Measurements from ENCODE around the gene LRRC74A. TPM values are rescaled to one million over a fixed set of nuclear protein-coding genes. Genes with fewer than 3 reads are reported as not detected.

Gene LRRC74A
- total and polyA plus RNA-seq, 10 of the 15 experiments (the other 5 are each of a cell fraction or from before 2014, with no cell fraction given), result not detected

DNA sequence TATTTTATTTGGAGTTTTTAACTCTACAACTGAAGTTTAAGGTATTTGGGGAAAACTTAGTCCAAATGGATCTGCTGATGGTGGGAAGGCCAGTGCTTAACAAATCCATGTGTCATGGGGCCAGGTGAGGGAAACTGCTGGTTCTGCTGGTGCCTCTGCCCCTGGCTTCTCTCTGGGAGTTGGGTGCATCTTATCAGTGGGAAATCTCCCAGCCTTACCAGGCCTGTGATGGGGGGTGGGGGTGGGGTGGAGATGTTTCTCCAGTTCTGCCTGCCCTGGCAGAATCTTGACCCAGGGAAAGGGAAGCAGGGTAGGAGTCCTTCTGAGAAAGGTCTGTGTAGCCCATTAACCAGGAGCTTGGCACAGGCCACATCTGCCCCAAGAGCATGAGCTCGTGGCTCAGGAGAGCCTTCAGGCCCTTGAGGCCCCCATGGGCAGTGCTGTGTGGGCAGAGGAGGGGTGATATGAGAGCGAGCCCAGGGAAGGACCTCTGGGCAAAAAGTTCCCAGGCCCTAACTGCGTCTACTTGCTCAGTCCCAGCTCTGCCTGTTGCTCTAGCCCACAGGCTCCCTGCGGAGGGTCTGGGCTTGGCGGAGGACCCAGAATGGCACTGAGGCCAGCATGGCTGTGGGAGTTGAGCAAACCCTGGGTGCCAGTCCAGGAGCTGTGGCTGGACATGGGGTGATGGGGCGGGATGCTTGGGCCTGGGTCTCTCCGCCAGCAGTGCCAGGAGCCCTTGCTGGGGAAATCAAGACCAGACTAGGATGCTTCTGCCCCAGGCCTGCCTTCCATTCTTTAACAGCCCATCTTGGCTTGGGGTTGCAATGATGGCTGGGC, 46.8 kb upstream of the LRRC74A start (continued):
- TF ChIP-seq, protein P1, sequence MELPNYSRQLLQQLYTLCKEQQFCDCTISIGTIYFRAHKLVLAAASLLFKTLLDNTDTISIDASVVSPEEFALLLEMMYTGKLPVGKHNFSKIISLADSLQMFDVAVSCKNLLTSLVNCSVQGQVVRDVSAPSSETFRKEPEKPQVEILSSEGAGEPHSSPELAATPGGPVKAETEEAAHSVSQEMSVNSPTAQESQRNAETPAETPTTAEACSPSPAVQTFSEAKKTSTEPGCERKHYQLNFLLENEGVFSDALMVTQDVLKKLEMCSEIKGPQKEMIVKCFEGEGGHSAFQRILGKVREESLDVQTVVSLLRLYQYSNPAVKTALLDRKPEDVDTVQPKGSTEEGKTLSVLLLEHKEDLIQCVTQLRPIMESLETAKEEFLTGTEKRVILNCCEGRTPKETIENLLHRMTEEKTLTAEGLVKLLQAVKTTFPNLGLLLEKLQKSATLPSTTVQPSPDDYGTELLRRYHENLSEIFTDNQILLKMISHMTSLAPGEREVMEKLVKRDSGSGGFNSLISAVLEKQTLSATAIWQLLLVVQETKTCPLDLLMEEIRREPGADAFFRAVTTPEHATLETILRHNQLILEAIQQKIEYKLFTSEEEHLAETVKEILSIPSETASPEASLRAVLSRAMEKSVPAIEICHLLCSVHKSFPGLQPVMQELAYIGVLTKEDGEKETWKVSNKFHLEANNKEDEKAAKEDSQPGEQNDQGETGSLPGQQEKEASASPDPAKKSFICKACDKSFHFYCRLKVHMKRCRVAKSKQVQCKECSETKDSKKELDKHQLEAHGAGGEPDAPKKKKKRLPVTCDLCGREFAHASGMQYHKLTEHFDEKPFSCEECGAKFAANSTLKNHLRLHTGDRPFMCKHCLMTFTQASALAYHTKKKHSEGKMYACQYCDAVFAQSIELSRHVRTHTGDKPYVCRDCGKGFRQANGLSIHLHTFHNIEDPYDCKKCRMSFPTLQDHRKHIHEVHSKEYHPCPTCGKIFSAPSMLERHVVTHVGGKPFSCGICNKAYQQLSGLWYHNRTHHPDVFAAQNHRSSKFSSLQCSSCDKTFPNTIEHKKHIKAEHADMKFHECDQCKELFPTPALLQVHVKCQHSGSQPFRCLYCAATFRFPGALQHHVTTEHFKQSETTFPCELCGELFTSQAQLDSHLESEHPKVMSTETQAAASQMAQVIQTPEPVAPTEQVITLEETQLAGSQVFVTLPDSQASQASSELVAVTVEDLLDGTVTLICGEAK (IDR thresholded peaks at IDR 0.05; ENCODE audit: borderline replicate concordance), result no peak
- TF ChIP-seq SUZ12 (IDR thresholded peaks at IDR 0.05; ENCODE audit: unreplicated experiment), result no peak

DNA sequence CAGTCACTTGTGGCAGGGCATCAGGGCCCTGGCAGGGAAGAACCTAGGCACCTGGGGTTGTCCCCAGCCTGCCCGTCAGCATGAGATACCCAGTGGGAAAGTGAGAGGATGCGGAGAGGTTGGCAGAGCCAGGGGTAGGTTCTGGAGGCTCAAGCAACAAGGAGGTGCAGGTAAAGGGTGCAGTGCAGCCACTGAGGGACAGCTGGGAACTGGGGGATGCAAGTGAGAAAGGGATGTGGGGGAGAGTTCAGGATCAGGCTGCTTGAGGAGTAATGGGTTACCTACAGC, 46.2 kb upstream of the LRRC74A start:
- no TSS peak for BruUV-seq (replicated peaks)
- Histone ChIP-seq H4K20me1 (ENCODE audit: control insufficient read depth, insufficient read depth) (no peaks in the 10 kb centered on the region; the same call in 1 of the 2 replicates), H2AFZ (ENCODE audit: control insufficient read depth, low read depth, low read length) (no peak overlapping the region), H3K4me1 (ENCODE audit: control insufficient read depth, insufficient read depth, low read length) (peaks cover 15% of the 10 kb centered on the region), H3K4me3 (no peak overlapping the region), H3K27ac (ENCODE audit: control insufficient read depth, insufficient read depth) (no peak overlapping the region), H3K27me3 (replicated peaks in 1 of 2; ENCODE audit: control insufficient read depth in 2 of 2, insufficient read depth in 2 of 2, low read length in 1 of 2) (no peaks in the 10 kb centered on the region), H3K79me2 (ENCODE audit: control insufficient read depth, insufficient read depth, low read length) (no peaks in the 10 kb centered on the region), H3K4me2 (ENCODE audit: control insufficient read depth, insufficient read depth) (no peak overlapping the region), H3K9ac (ENCODE audit: control insufficient read depth, insufficient read depth, low read length) (no peak overlapping the region), H3K9me3 (replicated peaks; ENCODE audit: control insufficient read depth, insufficient read depth, low read length) (no peaks in the 10 kb centered on the region), H3K36me3 (ENCODE audit: control insufficient read depth in 2 of 2, insufficient read depth in 2 of 2, low read length in 1 of 2) (peaks cover 0 to 2% of the 10 kb centered on the region in 2 experiments; a peak in 3 of 4 replicates)
- DNase-seq (ENCODE audit: low read depth, low spot score), result no peak
- intact Hi-C loops (cut with micrococcal nuclease; ENCODE audit: unreplicated experiment) (no loop called here), in situ Hi-C loops (cut with MboI) (loop anchor here (5.0 kb wide), 1 partner anchor 63 kb away; no protein-coding TSS in a partner anchor)
- ChIA-PET CTCF (interaction anchor here (8.9 kb wide), 1 partner anchor 71 kb away, joined by 136 read pairs; no protein-coding TSS in a partner anchor), RAD21 (ENCODE audit: unreplicated experiment) (interaction anchor here (1.9 kb wide), 1 partner anchor 69 kb away, joined by 6 read pairs; no protein-coding TSS in a partner anchor), POLR2A (no interaction called here), SMC1A (ENCODE audit: uncharacterized antibody, unreplicated experiment) (interaction anchor here (6.1 kb wide), 1 partner anchor 70 kb away, joined by 67 read pairs; no protein-coding TSS in a partner anchor)
- no peak for FAIRE-seq
- WGBS (ENCODE audit: insufficient coverage, insufficient replicate concordance, low lambda C conversion rate, missing lambda C conversion rate), result 100% methylated on average over 2 of the region's 2 CpGs
- no peak for ATAC-seq
- TF ChIP-seq IRF4 (IDR thresholded peaks at IDR 0.05; ENCODE audit: low read depth, low read length) (no peak), MEF2A (IDR thresholded peaks at IDR 0.05; ENCODE audit: insufficient read depth, low read depth, low read length) (no peak), CBX5 (IDR thresholded peaks at IDR 0.05; ENCODE audit: low read depth) (no peak), NR2F1 (conservative IDR thresholded peaks at IDR 0.05) (no peak), MYC (IDR thresholded peaks at IDR 0.05; ENCODE audit: insufficient read depth, insufficient read length, insufficient replicate concordance, low read length, severe bottlenecking) (no peak), POLR2AphosphoS2 (IDR thresholded peaks at IDR 0.05; ENCODE audit: low read depth, low read length) (no peak), IKZF2 (IDR thresholded peaks at IDR 0.05) (no peak), RBBP5 (conservative IDR thresholded peaks at IDR 0.05) (no peak)
- TF ChIP-seq, protein P2, sequence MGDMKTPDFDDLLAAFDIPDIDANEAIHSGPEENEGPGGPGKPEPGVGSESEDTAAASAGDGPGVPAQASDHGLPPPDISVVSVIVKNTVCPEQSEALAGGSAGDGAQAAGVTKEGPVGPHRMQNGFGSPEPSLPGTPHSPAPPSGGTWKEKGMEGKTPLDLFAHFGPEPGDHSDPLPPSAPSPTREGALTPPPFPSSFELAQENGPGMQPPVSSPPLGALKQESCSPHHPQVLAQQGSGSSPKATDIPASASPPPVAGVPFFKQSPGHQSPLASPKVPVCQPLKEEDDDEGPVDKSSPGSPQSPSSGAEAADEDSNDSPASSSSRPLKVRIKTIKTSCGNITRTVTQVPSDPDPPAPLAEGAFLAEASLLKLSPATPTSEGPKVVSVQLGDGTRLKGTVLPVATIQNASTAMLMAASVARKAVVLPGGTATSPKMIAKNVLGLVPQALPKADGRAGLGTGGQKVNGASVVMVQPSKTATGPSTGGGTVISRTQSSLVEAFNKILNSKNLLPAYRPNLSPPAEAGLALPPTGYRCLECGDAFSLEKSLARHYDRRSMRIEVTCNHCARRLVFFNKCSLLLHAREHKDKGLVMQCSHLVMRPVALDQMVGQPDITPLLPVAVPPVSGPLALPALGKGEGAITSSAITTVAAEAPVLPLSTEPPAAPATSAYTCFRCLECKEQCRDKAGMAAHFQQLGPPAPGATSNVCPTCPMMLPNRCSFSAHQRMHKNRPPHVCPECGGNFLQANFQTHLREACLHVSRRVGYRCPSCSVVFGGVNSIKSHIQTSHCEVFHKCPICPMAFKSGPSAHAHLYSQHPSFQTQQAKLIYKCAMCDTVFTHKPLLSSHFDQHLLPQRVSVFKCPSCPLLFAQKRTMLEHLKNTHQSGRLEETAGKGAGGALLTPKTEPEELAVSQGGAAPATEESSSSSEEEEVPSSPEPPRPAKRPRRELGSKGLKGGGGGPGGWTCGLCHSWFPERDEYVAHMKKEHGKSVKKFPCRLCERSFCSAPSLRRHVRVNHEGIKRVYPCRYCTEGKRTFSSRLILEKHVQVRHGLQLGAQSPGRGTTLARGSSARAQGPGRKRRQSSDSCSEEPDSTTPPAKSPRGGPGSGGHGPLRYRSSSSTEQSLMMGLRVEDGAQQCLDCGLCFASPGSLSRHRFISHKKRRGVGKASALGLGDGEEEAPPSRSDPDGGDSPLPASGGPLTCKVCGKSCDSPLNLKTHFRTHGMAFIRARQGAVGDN (IDR thresholded peaks at IDR 0.05), result no peak
- TF ChIP-seq, protein P3, sequence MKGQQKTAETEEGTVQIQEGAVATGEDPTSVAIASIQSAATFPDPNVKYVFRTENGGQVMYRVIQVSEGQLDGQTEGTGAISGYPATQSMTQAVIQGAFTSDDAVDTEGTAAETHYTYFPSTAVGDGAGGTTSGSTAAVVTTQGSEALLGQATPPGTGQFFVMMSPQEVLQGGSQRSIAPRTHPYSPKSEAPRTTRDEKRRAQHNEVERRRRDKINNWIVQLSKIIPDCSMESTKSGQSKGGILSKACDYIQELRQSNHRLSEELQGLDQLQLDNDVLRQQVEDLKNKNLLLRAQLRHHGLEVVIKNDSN (IDR thresholded peaks at IDR 0.05; ENCODE audit: borderline replicate concordance, extremely low read length, insufficient read depth, low read depth, low read length), result no peak
